Fibroblast of upper back skin (primary cell): ENCODE results near the gene KRTAP5-6.
"Not testable (repeated sequence)": the region's sequence is repeated elsewhere in the genome, so short reads cannot be mapped to it uniquely, and the experiment has no call there.

Experiments used
- DNase-seq: peaks from one replicate; pipeline ENCODE4 v3.0.0-alpha.2; 2013

KRTAP5-6 gene

DNA sequence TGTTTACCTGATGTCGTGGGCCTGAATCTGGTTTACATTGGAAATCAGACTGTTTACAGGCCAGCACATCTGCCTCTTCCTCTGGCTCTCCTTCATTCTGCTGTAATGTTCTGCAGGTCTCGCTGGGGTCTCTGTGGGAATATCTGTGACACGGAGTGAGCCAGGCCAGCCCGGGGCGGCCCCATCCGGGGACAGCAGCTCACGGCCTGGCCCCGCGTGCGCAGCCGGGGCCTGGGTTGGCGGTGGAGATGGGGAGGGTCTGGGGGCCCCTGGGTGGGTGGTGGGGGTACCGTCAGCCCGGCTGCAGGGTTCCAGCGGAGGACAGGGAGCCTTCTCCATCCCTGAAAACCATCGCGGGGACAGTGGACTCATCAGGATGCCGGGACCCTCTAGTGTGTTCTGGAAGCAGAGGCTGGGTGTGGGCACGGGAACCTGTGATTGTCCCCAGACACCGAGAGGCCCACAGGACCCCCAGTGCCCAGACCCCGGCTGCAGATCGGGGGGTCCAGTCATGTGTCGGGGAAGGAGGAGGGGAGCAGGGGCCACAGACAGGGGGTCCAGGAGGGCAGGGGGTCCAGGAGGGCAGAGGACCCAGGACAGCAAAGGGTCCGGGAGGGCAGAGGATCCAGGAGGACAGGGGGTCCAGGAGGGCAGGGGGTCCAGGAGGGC lies 13.0 kb upstream of the KRTAP5-6 start:
- DNase-seq: not testable (repeated sequence)

GRCh38 chr11:1684886-1685874 lies 11.8 kb upstream of the KRTAP5-6 start:
- not testable (repeated sequence) for DNase-seq

- not testable (repeated sequence) for DNase-seq
Observed at GRCh38 chr11:1686220-1686619, 10.8 kb upstream of the KRTAP5-6 start.

GRCh38 chr11:1688336-1688947 lies 8.6 kb upstream of the KRTAP5-6 start:
- DNase-seq: not testable (repeated sequence)

DNA sequence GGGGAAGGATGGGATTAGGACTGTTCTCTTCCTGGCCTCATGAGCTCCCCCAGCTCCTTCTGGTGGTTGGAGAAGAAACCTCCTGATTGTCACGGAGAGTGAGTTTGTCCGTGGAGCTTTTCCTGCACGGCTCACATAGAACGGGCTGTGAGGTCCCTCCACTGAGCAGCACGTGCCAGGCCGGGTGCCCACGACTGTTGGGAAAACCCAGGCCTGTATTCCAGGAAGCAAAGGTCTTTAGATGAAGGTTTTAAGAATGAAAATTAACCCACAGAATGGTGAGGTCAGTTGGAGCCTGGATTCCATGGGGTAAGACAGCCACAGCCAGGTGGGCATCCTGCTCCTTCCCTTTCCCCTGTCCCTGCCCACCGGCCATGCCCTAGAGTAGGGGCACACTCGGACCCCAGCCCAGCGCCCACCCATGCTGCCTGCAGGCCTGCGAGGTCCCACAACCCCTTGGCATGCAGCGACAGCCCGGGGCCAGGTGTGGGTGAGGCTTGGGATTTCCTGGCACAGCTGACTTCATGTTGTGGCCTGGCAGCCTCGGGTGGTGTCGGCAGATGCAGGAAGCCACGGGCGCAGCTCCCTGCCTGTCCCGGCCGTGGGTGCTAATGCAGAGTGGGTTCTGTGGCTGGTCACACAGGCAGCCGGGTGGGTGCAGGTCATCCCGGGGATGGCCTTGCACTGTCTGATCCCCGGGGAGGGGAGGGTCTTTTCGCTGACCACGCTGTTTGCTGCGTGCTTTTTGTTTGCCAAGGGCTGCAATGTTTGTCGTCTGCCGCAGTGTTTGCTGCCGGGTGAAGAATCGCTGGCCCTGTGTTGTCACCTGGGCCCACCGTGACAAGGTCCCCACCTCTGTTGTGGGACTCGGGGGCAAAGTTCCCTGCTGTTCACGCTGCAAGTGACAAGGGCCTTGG lies 7.5 kb upstream of the KRTAP5-6 start:
- not testable (repeated sequence) for DNase-seq

GRCh38 chr11:1690167-1691025 lies 6.6 kb upstream of the KRTAP5-6 start:
- DNase-seq: no peak

DNA sequence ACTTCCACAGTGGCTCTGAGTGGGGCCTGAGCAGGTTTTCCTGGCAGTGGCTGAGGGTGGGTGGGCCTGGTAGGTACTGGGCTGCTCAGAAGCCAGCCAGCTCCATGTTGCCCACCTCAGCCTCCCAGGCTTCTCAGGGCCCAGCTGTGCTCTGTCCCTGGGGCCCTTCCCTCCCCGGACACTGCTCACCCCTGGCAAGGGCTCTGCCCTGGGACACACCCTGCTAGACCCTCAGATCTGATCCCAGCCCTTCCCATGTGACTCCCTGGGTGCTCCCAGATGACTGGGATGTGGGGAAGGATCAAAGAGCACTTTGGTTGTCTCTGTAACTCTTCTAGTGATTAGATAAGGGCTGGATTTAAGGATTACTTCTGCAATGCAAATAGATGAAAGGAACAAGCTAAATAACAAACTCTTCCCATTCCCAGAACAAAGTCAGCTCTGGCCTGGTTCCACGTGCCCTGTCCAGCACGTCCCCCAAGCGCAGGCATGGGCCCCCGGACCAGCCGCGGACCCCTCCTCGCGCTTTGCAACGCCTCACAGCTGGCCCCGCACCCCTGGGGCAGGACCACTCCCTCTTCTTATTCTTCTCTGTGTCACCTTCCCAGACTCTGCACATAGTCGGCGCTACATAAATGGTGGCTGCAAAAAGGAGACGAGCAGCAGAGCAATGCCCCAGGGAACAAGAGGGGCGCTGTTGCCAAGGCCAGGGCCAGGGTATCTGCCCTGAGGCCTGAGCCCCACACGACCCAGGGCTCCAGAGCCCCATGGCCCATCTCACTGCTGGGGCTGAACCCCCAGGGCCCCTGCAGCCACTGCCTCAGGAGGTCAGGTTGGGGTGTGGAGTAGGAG lies 5.7 kb upstream of the KRTAP5-6 start:
- no peak for DNase-seq

- DNase-seq: no peak
Observed at GRCh38 chr11:1691878-1692707, 4.9 kb upstream of the KRTAP5-6 start.

GRCh38 chr11:1692708-1693326 lies 4.2 kb upstream of the KRTAP5-6 start:
- DNase-seq: no peak

DNA sequence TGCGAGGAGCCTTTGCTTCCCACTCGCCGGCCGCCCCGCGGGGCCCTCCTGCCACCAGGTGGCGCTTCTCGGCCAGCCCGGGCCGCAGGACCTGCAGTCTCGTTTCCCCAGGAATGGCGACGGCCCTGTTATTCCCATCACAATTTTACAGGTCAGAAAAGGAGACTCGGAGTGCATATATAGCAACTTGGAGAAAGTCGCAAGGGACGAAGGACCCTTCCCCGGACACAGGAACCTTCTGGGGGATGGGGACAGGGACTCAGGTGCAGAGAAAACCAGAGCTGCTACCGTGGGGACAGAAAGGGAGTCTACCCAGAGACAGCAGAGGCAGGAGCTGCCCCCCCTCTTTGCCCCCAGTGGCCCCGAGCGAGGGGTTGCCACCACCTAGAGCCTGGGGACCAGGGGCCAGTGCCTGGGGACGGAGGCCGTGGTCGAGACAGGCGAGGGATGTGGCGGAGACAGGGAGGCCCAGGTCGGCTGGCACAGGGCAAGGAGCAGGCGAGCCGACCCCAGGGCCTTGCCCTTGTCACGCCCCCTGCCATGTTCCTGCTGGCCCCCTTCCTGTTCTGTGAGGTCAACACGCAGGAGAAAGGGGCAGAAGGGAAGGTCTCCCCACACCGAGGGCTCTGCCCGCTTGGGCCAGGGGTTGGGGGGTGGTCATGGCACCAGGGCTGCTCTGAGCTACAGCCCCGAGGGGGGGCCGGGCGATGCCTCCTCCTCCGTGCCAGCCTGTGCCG lies 3.5 kb upstream of the KRTAP5-6 start:
- DNase-seq: peak; percentile 67

DNA sequence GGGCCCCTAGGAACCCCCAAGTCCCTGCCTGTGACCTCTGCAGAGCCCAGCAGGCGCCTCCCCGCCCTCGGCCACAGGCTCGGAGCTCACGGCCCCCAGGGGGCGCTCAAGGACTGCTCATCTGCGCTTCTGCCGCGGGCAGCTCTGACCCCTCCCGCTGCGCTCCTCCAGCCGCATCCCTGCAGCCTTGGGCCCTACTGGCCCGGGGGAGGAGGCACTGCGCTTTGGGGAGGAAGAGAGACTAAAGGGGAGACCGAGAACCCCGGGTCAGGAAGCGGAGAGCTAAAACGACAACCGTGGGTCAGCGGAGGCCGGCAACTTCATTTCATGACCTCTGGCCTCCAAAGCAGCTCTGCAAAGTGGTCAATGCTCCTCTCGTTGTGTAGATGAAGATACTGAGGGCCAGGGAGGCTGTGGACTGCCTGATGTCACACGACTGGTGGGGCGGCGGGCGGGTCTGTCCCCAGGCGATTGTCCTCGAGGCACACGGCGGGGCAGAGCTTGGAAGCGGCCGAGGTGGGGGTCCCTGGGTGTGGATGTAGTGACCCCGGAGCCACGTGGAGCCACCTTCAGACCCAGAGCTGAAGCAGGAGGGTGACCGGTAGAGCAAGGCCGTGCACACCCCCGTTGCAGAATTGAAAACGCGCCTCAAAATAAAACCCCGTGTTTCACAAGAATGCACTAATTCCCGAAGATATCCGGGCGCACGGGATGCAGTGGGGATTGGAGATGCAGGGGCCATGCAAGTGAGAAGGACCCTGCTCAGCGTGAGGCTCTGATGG lies 2.7 kb upstream of the KRTAP5-6 start:
- DNase-seq: peak; percentile 74

- DNase-seq: no peak
Observed at GRCh38 chr11:1694846-1695547, 2.0 kb upstream of the KRTAP5-6 start.

DNA sequence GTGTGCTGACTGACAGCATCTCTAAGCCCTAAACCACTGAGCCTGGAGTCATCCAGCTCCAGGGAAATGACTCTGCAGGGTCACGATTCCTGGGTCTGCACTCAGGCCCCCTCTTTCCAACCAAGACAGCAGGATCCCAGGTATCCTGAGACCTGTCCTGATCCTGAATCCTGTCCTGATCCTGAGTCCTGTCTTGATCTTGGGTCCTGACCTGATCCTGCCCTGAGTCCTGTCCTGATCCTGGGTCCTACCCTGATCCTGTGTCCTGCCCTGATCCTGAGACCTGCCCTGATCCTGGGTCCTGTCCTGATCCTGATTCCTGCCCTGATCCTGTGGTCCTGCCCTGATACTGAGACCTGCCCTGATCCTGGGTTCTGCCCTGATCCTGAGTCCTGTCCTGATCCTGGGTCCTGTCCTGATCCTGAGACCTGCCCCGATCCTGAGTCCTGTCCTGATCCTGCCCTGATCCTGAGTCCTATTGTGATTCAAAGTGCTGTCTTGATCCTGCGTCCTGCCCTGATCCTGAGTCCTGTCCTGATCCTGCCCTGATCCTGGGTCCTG lies 1.4 kb upstream of the KRTAP5-6 start:
- no peak for DNase-seq

DNA sequence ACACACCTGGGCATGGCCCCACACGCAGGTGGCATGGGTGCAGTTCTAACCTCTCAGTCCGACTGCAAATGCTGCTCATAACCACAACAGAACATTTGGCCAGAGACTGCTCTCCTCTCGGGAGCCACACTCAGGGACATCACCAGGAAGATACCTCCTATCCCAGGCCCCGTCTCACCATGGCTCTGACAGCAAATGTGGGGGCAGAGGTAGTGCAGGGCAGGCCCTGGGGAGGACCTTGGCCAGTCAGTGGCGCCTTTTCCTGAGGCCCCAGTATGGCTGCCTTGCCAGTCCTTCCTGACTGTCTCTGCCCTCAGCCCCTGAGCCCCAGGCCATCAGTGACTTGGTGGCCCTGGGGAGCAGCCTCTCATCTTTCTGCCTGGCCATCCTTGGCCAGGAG lies 2.8 kb downstream of the KRTAP5-6 start:
- DNase-seq: no peak

DNA sequence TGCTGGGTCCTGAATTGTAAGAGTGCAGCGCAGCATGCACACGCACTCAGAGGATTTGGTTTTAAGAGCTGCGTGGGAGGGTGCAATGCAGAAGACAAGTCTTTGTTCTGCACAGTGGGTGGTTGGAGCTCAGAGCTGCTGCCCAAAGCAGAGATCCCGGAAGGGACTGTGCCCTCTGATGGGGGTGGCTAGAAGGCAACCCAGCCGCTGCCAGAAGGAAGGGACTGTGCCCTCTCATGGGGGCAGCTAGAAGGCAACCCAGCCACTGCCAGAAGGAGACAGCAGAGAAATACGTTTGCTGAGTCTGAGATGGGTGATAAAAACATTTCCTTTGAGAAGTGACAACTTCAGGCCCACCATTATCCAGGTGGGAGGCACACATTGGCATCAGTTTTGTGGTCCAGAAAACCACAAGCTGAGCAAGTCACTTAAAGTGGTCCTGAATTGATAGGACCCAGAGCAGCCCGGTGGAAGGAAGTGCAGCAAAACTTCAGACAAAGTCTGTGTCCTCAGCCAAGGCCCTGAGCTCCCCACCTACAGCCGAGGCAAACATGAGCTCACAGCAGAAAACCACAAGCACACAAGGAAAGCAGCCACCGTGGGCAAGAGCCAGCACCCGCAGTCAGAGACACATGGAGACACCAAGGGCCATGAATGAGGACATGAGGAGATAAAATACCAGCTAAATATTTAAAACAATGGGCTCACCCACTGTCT lies 4.3 kb downstream of the KRTAP5-6 start:
- DNase-seq: no peak

- no peak for DNase-seq
Observed at GRCh38 chr11:1702506-1702905, 5.5 kb downstream of the KRTAP5-6 start.
